ENCODE data around the gene F11R. TPM values are rescaled to one million over a fixed set of nuclear protein-coding genes. Genes with fewer than 3 reads are reported as not detected.
"Not testable (repeated sequence)": the region's sequence is repeated elsewhere in the genome, so short reads cannot be mapped to it uniquely, and the experiment has no call there.

The F11R gene
- total and polyA plus RNA-seq, 10 of the 15 experiments (the other 5 are each of a cell fraction or from before 2014, with no cell fraction given): 15.3 to 80.9 (median 24.3) TPM

GRCh38 chr1:161026954-161027353 lies 6.0 kb upstream of the F11R start (continued):
- TF ChIP-seq, protein P1, sequence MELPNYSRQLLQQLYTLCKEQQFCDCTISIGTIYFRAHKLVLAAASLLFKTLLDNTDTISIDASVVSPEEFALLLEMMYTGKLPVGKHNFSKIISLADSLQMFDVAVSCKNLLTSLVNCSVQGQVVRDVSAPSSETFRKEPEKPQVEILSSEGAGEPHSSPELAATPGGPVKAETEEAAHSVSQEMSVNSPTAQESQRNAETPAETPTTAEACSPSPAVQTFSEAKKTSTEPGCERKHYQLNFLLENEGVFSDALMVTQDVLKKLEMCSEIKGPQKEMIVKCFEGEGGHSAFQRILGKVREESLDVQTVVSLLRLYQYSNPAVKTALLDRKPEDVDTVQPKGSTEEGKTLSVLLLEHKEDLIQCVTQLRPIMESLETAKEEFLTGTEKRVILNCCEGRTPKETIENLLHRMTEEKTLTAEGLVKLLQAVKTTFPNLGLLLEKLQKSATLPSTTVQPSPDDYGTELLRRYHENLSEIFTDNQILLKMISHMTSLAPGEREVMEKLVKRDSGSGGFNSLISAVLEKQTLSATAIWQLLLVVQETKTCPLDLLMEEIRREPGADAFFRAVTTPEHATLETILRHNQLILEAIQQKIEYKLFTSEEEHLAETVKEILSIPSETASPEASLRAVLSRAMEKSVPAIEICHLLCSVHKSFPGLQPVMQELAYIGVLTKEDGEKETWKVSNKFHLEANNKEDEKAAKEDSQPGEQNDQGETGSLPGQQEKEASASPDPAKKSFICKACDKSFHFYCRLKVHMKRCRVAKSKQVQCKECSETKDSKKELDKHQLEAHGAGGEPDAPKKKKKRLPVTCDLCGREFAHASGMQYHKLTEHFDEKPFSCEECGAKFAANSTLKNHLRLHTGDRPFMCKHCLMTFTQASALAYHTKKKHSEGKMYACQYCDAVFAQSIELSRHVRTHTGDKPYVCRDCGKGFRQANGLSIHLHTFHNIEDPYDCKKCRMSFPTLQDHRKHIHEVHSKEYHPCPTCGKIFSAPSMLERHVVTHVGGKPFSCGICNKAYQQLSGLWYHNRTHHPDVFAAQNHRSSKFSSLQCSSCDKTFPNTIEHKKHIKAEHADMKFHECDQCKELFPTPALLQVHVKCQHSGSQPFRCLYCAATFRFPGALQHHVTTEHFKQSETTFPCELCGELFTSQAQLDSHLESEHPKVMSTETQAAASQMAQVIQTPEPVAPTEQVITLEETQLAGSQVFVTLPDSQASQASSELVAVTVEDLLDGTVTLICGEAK (IDR thresholded peaks at IDR 0.05; ENCODE audit: borderline replicate concordance): peak; percentile 66
- TF ChIP-seq, protein P2, sequence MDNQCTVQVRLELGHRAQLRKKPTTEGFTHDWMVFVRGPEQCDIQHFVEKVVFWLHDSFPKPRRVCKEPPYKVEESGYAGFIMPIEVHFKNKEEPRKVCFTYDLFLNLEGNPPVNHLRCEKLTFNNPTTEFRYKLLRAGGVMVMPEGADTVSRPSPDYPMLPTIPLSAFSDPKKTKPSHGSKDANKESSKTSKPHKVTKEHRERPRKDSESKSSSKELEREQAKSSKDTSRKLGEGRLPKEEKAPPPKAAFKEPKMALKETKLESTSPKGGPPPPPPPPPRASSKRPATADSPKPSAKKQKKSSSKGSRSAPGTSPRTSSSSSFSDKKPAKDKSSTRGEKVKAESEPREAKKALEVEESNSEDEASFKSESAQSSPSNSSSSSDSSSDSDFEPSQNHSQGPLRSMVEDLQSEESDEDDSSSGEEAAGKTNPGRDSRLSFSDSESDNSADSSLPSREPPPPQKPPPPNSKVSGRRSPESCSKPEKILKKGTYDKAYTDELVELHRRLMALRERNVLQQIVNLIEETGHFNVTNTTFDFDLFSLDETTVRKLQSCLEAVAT (IDR thresholded peaks at IDR 0.05): 0 out of 2 replicates have a peak, but pooled peaks have one; percentile 40
- TF ChIP-seq MEF2B (IDR thresholded peaks at IDR 0.05; ENCODE audit: partially characterized antibody, poor library complexity, severe bottlenecking) (peak; percentile 41), IKZF2 (IDR thresholded peaks at IDR 0.05) (peak; percentile 54 to 62), ZNF207 (IDR thresholded peaks at IDR 0.05; ENCODE audit: borderline replicate concordance) (0 out of 2 replicates have a peak, but pooled peaks have one; percentile 40), ZNF217 (IDR thresholded peaks at IDR 0.05) (peak; percentile 39; the same call in 1 of the 2 replicates)

- WGBS (ENCODE audit: insufficient coverage, insufficient replicate concordance, low lambda C conversion rate, missing lambda C conversion rate): 75% methylated on average over 12 of the region's 12 CpGs
- H3K79me2 ChIP-seq (ENCODE audit: control insufficient read depth, insufficient read depth, low read length): peaks cover 34% of the 10 kb centered on the region
Observed at GRCh38 chr1:161022432-161022831, 1.5 kb upstream of the F11R start.

More at GRCh38 chr1:161022432-161022831, 1.5 kb upstream of the F11R start:
- BruUV-seq (replicated peaks); H3K27me3 ChIP-seq (replicated peaks in 1 of 2; ENCODE audit: control insufficient read depth in 2 of 2, insufficient read depth in 2 of 2, low read length in 1 of 2); in situ Hi-C loops (cut with MboI); H3K27ac ChIP-seq (ENCODE audit: control insufficient read depth, insufficient read depth); H3K9me3 ChIP-seq (replicated peaks; ENCODE audit: control insufficient read depth, insufficient read depth, low read length); ATAC-seq; H3K36me3 ChIP-seq (ENCODE audit: control insufficient read depth in 2 of 2, insufficient read depth in 2 of 2, low read length in 1 of 2); FAIRE-seq; DNase-seq (ENCODE audit: low read depth, low spot score); H3K4me2 ChIP-seq (ENCODE audit: control insufficient read depth, insufficient read depth); H3K9ac ChIP-seq (ENCODE audit: control insufficient read depth, insufficient read depth, low read length); intact Hi-C loops (cut with micrococcal nuclease; ENCODE audit: unreplicated experiment); H3K4me3 ChIP-seq; H4K20me1 ChIP-seq (ENCODE audit: control insufficient read depth, insufficient read depth); H2AFZ ChIP-seq (ENCODE audit: control insufficient read depth, low read depth, low read length): not testable (repeated sequence)
- ChIA-PET RAD21 (ENCODE audit: unreplicated experiment) (interaction anchor here (3.2 kb wide), 1 partner anchor 16 kb away, joined by 19 read pairs; the partner anchor contains the start of gene TSTD1), POLR2A (interaction anchor here (0.8 to 2.9 kb wide), 5 partner anchors 9 to 157 kb away, joined by 3 to 18 read pairs (median 12); partner anchors contain the start of gene TSTD1), SMC1A (ENCODE audit: uncharacterized antibody, unreplicated experiment) (interaction anchor here (0.7 to 4.2 kb wide), 7 partner anchors 8 to 74 kb away, joined by 3 to 23 read pairs (median 10); partner anchors contain the start of genes KLHDC9, TSTD1 and USF1), CTCF (interaction anchor here (1.3 to 3.4 kb wide), 5 partner anchors 11 to 74 kb away, joined by 3 to 18 read pairs (median 8); partner anchors contain the start of gene TSTD1)
- peaks cover 19% of the 10 kb centered on the region for H3K4me1 ChIP-seq (ENCODE audit: control insufficient read depth, insufficient read depth, low read length)

Data from GM12878 (cell line).